NT2/D1 (cell line): ENCODE results near the gene DDC.

Source experiments
- DNase-seq: peaks from one replicate; pipeline ENCODE4 v3.0.0-alpha.2; 2011; ENCODE audit warnings: low read depth, low spot score
- H3K27me3 ChIP-seq: 2 replicates; pipeline ENCODE4 v1.6.0; 2011; ENCODE audit warnings: mild to moderate bottlenecking; ENCODE audit not compliant: insufficient read length, insufficient read depth
- H3K36me3 ChIP-seq: 2 replicates; pipeline ENCODE4 v1.6.1; 2011; ENCODE audit warnings: mild to moderate bottlenecking, low read length, mixed read lengths; ENCODE audit not compliant: insufficient read depth, insufficient read length
- H3K4me1 ChIP-seq: 2 replicates; pipeline ENCODE4 v1.5.1; 2011; ENCODE audit not compliant: insufficient read depth, insufficient read length
- H3K4me3 ChIP-seq: 2 replicates; pipeline ENCODE4 v1.5.1; 2011; ENCODE audit warnings: low read depth; ENCODE audit not compliant: insufficient read length
- H3K9ac ChIP-seq: 2 replicates; pipeline ENCODE4 v1.6.0; 2011; ENCODE audit warnings: low read depth; ENCODE audit not compliant: insufficient read length
- H3K9me3 ChIP-seq: 2 replicates; pipeline ENCODE4 v1.5.1; 2011; ENCODE audit warnings: mild to moderate bottlenecking, low read length; ENCODE audit not compliant: insufficient read depth
- SUZ12 ChIP-seq: IDR thresholded peaks from 2 replicates; pipeline ENCODE4 v1.6.1; 2011; ENCODE audit not compliant: insufficient read length, insufficient read depth; ENCODE audit errors: extremely low read depth
- YY1 ChIP-seq: IDR thresholded peaks from 2 replicates; pipeline ENCODE4 v1.6.1; 2011; ENCODE audit not compliant: insufficient read length, insufficient read depth
- ZNF274 ChIP-seq: IDR thresholded peaks from 2 replicates; pipeline ENCODE4 v1.6.1; 2011; ENCODE audit warnings: mild to moderate bottlenecking, low read depth, low read length

DDC gene

DNA sequence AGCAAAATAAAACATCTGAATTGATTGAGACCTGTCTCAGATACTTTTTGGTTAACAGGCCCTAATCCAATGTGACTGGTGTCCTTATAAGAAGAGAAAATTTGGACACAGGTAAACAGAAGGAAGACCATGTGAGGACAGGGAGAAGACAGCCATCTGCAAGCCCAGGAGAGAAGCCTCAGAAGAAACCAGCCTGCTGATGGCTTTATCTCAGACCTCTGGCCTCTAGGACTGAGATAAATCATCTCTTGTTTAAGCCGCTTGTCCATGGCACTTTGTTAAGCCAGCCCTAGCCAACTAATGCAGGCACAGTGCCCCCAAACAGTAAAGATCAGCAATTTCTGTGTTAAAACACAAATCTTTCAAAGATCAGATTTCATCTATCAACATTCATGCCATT, 73.3 kb downstream of the DDC start:
- no peak for TF ChIP-seq ZNF274
- no peak for TF ChIP-seq YY1
- DNase-seq, result no peak
- Histone ChIP-seq H3K4me3 (no peak overlapping the region), H3K9me3 (peaks cover 26% of the 10 kb centered on the region), H3K4me1 (no peaks in the 10 kb centered on the region), H3K27me3 (no peaks in the 10 kb centered on the region), H3K36me3 (no peaks in the 10 kb centered on the region), H3K9ac (no peak overlapping the region)

DNA sequence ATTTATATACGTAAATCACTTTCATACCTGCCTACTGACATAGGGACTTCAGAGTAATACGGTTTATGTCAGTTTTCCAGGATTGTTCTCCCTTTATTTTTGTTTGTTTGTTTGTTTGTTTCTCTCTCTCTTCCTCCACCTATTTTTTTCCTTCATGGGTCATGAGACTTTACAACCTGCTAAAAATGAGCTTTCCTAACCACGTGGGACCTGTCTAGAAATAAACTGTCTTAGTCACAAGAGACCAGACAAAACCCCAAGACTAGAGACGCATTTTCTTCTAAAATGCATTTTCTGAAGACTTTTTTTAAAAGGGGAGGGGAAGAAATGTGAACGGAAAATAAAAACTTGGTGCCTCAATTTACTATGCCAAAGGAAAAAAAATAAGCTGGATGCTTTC, 74.0 kb downstream of the DDC start:
- H3K36me3 ChIP-seq, result no peaks in the 10 kb centered on the region
- no peaks in the 10 kb centered on the region for H3K4me1 ChIP-seq
- H3K27me3 ChIP-seq, result no peaks in the 10 kb centered on the region
- TF ChIP-seq SUZ12 (no peak), YY1 (no peak), ZNF274 (no peak)
- peaks cover 27% of the 10 kb centered on the region for H3K9me3 ChIP-seq
- H3K9ac ChIP-seq, result no peak overlapping the region
- no peak overlapping the region for H3K4me3 ChIP-seq
- DNase-seq, result no peak

GRCh38 chr7:50488379-50488778, 76.8 kb downstream of the DDC start:
- no peaks in the 10 kb centered on the region for H3K36me3 ChIP-seq
- no peak for DNase-seq

GRCh38 chr7:50486512-50486911, 78.7 kb downstream of the DDC start:
- Histone ChIP-seq H3K4me3 (no peak overlapping the region), H3K36me3 (no peaks in the 10 kb centered on the region), H3K9me3 (peaks cover 27% of the 10 kb centered on the region), H3K27me3 (no peaks in the 10 kb centered on the region), H3K9ac (no peak overlapping the region), H3K4me1 (no peaks in the 10 kb centered on the region)
- TF ChIP-seq YY1 (no peak), ZNF274 (no peak), SUZ12 (no peak)
- DNase-seq, result no peak

More at GRCh38 chr7:50488379-50488778, 76.8 kb downstream of the DDC start:
- no peak for TF ChIP-seq SUZ12
- TF ChIP-seq YY1, result no peak
- no peak for TF ChIP-seq ZNF274
- no peak overlapping the region for H3K9ac ChIP-seq
- H3K4me3 ChIP-seq, result no peak overlapping the region
- H3K9me3 ChIP-seq, result peaks cover 27% of the 10 kb centered on the region
- H3K27me3 ChIP-seq, result no peaks in the 10 kb centered on the region
- H3K4me1 ChIP-seq, result no peaks in the 10 kb centered on the region

DNA sequence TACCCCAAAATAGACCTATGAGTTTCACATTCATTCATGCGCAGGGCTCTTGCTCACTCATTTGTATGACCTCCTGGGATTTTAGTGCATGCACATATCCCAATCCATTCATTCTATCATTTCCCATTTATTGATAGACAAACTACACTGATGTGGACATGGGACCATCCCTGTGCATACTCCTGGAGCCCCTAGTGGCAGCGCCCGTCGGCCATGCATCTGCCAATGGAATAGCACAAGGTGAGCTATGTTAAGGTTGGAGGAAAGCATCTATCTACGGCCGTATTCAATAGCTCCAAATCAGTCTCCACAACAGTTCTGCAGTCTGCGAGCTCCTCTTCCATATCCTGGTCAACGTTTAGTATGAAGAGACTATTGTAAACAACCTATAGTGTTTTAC, 83.3 kb downstream of the DDC start:
- Histone ChIP-seq H3K4me3 (no peak overlapping the region), H3K36me3 (no peaks in the 10 kb centered on the region), H3K9ac (no peak overlapping the region), H3K9me3 (no peaks in the 10 kb centered on the region; the same call in 1 of the 2 replicates), H3K4me1 (no peaks in the 10 kb centered on the region), H3K27me3 (no peaks in the 10 kb centered on the region)
- no peak for TF ChIP-seq ZNF274
- TF ChIP-seq YY1, result no peak
- TF ChIP-seq SUZ12, result no peak
- no peak for DNase-seq

DNA sequence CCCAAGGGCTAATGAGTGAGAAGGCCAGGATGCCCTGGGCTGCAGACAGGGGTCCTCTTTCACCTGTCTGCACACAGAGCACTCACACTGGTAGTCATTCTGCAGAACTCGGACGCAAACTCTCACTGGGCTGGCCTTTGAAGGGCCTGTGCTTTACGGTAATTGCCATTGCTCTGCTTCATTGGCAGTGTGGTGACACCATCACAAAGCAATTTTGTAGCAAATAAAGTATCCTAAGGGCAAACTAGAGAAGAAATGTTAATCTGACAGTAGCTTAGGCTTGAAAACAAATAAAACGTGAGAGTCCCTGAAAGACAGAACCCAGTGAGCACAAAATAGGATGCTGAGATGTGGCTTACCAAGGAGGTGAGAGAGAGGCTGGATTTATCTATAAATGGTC, 84.4 kb downstream of the DDC start:
- H3K9ac ChIP-seq, result no peak overlapping the region
- TF ChIP-seq ZNF274 (no peak), SUZ12 (no peak), YY1 (no peak)
- no peak for DNase-seq
- H3K27me3 ChIP-seq, result no peaks in the 10 kb centered on the region
- no peaks in the 10 kb centered on the region for H3K9me3 ChIP-seq
- peaks cover 1% of the 10 kb centered on the region for H3K4me1 ChIP-seq
- H3K4me3 ChIP-seq, result no peak overlapping the region
- H3K36me3 ChIP-seq, result no peaks in the 10 kb centered on the region

GRCh38 chr7:50479743-50480517, 85.3 kb downstream of the DDC start:
- Histone ChIP-seq H3K36me3 (no peaks in the 10 kb centered on the region), H3K27me3 (no peaks in the 10 kb centered on the region), H3K4me1 (peaks cover 2% of the 10 kb centered on the region), H3K9ac (no peak overlapping the region), H3K4me3 (no peak overlapping the region), H3K9me3 (no peaks in the 10 kb centered on the region)
- TF ChIP-seq ZNF274 (no peak), YY1 (no peak), SUZ12 (no peak)
- DNase-seq, result no peak

- no peaks in the 10 kb centered on the region for H3K36me3 ChIP-seq
- H3K9ac ChIP-seq, result no peak overlapping the region
- H3K27me3 ChIP-seq, result no peaks in the 10 kb centered on the region
- no peak overlapping the region for H3K4me3 ChIP-seq
- TF ChIP-seq SUZ12, result no peak
- no peak for TF ChIP-seq YY1
- TF ChIP-seq ZNF274, result no peak
- H3K9me3 ChIP-seq, result no peaks in the 10 kb centered on the region
- no peak for DNase-seq
- peaks cover 2% of the 10 kb centered on the region for H3K4me1 ChIP-seq
Observed at GRCh38 chr7:50477640-50478039, 87.6 kb downstream of the DDC start.
